K562 (cell line): ENCODE measurements around the gene GUCY2D.

Source experiments
- CHD2 ChIP-seq: IDR thresholded peaks from 2 replicates; pipeline ENCODE4 v1.6.1; 2011; ENCODE audit warnings: low read depth, low read length
- KLF13 ChIP-seq: fragments of 450-650 bp; IDR thresholded peaks from 2 replicates; pipeline ENCODE4 v1.6.1; 2016; ENCODE audit warnings: missing genetic modification characterization, low read depth, mild to moderate bottlenecking, missing compliant biosample characterization, moderate library complexity, borderline replicate concordance
- ZNF140 ChIP-seq: fragments of 250-450 bp; sonication (Bioruptor Pico); IDR thresholded peaks from 2 replicates; pipeline ENCODE4 v1.8.0; 2021; ENCODE audit warnings: moderate library complexity, mild to moderate bottlenecking, inconsistent platforms
- TF ChIP-seq, protein P1 (sequence below): sonication (generic); formaldehyde crosslinking; IDR thresholded peaks from 2 replicates; pipeline ENCODE4 v1.8.0; 2023; ENCODE audit warnings: missing genetic modification reagents, mild to moderate bottlenecking, borderline replicate concordance

DNA sequence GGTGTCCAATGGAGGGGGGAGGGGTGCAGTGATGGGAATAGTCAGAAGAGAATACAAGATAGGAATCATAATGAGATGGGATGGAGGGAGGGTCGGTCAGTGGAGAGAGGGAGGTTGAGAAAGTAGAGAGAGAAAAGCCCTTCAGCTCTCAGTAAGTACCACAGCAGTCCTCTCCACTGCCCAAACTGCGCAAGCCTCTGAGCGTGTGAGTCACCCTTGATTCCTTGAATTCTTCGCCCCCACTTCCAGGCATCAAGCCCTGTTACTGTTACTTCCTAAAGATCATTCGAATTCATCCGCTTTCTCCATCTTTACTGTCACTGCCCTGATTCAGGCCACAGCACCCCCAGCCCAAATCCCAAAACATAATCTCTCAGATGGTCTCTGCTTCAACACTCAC lies 2.5 kb downstream of the GUCY2D start:
- TF ChIP-seq, protein P1, sequence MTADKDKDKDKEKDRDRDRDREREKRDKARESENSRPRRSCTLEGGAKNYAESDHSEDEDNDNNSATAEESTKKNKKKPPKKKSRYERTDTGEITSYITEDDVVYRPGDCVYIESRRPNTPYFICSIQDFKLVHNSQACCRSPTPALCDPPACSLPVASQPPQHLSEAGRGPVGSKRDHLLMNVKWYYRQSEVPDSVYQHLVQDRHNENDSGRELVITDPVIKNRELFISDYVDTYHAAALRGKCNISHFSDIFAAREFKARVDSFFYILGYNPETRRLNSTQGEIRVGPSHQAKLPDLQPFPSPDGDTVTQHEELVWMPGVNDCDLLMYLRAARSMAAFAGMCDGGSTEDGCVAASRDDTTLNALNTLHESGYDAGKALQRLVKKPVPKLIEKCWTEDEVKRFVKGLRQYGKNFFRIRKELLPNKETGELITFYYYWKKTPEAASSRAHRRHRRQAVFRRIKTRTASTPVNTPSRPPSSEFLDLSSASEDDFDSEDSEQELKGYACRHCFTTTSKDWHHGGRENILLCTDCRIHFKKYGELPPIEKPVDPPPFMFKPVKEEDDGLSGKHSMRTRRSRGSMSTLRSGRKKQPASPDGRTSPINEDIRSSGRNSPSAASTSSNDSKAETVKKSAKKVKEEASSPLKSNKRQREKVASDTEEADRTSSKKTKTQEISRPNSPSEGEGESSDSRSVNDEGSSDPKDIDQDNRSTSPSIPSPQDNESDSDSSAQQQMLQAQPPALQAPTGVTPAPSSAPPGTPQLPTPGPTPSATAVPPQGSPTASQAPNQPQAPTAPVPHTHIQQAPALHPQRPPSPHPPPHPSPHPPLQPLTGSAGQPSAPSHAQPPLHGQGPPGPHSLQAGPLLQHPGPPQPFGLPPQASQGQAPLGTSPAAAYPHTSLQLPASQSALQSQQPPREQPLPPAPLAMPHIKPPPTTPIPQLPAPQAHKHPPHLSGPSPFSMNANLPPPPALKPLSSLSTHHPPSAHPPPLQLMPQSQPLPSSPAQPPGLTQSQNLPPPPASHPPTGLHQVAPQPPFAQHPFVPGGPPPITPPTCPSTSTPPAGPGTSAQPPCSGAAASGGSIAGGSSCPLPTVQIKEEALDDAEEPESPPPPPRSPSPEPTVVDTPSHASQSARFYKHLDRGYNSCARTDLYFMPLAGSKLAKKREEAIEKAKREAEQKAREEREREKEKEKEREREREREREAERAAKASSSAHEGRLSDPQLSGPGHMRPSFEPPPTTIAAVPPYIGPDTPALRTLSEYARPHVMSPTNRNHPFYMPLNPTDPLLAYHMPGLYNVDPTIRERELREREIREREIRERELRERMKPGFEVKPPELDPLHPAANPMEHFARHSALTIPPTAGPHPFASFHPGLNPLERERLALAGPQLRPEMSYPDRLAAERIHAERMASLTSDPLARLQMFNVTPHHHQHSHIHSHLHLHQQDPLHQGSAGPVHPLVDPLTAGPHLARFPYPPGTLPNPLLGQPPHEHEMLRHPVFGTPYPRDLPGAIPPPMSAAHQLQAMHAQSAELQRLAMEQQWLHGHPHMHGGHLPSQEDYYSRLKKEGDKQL, result no peak
- TF ChIP-seq ZNF140, result no peak
- no peak for TF ChIP-seq KLF13 (tag)
- TF ChIP-seq CHD2, result no peak
